ENCODE measurements around the gene LMO7. TPM values are rescaled to one million over a fixed set of nuclear protein-coding genes. Genes with fewer than 3 reads are reported as not detected.

Gene LMO7
- total RNA-seq, 2 experiments from 2014 or later: 22.0 to 23.4 TPM

DNA sequence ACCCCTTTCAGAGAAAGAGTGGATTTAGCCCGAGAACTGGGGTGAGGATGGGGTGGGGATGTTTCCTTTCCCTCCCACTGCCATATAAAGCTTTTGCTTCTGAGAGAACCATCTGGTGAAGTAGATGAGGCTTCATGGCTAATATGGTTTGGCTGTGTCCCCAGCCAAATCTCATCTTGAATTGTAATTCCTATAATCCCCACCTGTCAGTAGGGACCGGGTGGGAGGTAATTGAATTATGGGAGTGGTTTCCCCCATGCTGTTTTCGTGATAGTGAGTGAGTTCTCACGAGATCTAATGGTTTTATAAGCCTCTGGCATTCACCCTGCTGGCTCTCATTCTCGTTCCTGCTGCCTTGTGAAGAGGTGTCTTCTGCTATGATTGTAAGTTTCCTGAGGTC is 270.9 kb downstream of the LMO7 start:
- no peaks in the 10 kb centered on the region for H3K4me1 Mint-ChIP-seq
- no peak for ATAC-seq (ENCODE audit: low read depth)
- no peaks in the 10 kb centered on the region for H3K36me3 Mint-ChIP-seq
- peaks cover 4% of the 10 kb centered on the region for H3K27me3 Mint-ChIP-seq
- POLR2A ChIA-PET: no interaction called here
- no peak overlapping the region for H3K4me3 Mint-ChIP-seq
- DNase-seq: no peak
- H3K27ac Mint-ChIP-seq: no peak overlapping the region
- no peaks in the 10 kb centered on the region for H3K9me3 Mint-ChIP-seq

DNA sequence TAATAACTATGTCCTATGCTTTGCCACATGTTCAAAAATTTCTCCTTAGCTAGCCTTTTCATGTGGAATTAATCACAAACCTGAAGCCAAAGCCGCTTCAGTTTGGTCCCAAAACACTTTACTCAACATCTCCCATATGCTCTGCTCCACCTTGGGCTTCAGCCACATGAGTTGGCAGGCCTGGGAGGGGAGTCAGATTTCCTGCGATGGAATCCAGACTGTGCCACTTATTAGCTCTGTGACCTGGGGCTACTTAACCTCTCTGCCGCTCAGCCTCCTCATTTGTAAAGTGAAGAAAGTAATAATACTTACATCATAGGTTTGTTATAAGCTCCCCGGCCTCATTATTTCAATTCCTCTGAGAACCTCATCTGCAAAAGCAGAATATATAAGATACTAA is 272.0 kb downstream of the LMO7 start:
- POLR2A ChIA-PET: no interaction called here

More for the DNA sequence above, 272.0 kb downstream of the LMO7 start:
- Mint-ChIP-seq H3K36me3 (no peaks in the 10 kb centered on the region), H3K4me1 (no peaks in the 10 kb centered on the region), H3K27ac (no peak overlapping the region), H3K4me3 (no peak overlapping the region), H3K27me3 (peaks cover 4% of the 10 kb centered on the region), H3K9me3 (no peaks in the 10 kb centered on the region)
- DNase-seq (no peak), ATAC-seq (ENCODE audit: low read depth) (no peak)

Other genes with a start within 250 kb of the LMO7 start
- gene TBC1D4, start 154.2 kb upstream of the LMO7 start, total RNA-seq: 10 to 100 TPM; 19.4 to 21.0 TPM
- 100 to 1,000 TPM; 150 to 168 TPM for gene COMMD6, start 98.5 kb upstream of the LMO7 start, total RNA-seq
- gene UCHL3, start 86.5 kb upstream of the LMO7 start, total RNA-seq: 10 to 100 TPM; 24.8 to 25.4 TPM